Measurements from ENCODE around the gene CPTP. TPM values are rescaled to one million over a fixed set of nuclear protein-coding genes. Genes with fewer than 3 reads are reported as not detected.

CPTP gene
- total RNA-seq, 1 donor from 2014 or later, result 40.1 TPM

DNA sequence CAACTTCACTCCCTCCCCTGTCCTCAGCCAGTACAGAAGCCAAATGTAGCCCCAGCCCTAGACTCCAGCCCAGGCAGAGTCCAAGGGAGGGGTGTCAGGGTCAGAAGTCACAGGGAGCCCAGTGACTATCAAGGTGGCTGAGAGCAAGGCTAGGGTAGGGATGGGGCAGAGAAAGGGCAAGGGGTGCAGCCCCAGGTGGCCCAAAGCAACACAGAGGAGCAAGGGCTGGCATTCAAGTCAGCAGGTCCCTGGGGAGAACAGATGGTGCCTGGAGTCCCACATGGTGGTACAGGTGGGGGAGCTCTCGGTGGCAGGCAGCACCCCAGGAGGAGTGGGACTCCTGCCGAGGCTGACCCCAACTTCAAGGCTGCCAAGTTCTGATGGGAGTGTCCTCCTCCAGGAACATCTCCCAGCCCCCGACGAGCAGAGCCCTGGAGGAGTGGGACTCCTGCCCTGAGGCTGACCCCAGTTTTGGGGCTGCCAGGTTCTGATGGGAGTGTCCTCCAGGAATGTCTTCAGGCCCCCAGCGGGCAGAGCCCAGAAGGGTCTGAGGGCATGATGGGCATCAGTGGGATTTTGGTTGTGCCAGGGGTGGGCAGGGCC, 28.3 kb downstream of the CPTP start:
- no peak for DNase-seq (ENCODE audit: low read depth)

DNA sequence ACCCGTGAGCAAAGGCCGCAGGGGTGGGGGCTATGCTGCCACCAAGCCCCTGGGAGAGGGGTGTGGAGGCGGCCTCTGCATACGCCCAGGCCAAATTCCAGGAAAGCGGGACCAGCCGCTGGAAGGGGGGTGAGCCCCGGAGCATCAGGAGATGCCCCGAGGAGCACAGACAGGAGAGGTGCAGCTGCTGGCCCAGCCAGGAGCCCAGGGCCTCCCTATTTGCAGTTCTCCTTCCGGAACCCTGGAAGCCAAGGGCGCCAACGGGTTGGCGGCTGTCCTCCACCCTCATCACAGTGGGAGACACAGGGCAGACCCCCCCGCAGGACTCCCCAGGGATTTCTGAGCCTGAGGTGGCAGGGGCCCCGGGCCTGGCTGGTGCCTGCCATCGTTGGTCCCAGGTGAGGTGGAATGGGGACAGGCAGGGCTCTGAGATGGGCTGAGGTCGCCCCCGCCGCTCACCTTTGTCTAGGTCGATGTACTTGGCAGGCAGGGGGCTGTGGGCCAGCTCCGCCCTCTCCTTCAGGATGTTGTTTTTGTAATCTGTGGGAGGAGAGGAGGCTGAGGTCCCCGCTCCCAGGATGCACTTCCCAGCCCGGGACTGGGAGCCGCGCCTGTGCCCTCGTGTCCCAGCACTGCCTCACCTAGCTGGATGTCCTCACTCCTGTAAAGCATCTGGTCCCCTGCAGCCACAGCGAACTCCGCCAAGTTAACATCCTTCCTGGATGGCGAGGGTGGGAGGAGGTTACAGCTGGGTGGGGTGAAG, 29.0 kb downstream of the CPTP start:
- no peak for DNase-seq (ENCODE audit: low read depth)
- TF ChIP-seq, protein P1, sequence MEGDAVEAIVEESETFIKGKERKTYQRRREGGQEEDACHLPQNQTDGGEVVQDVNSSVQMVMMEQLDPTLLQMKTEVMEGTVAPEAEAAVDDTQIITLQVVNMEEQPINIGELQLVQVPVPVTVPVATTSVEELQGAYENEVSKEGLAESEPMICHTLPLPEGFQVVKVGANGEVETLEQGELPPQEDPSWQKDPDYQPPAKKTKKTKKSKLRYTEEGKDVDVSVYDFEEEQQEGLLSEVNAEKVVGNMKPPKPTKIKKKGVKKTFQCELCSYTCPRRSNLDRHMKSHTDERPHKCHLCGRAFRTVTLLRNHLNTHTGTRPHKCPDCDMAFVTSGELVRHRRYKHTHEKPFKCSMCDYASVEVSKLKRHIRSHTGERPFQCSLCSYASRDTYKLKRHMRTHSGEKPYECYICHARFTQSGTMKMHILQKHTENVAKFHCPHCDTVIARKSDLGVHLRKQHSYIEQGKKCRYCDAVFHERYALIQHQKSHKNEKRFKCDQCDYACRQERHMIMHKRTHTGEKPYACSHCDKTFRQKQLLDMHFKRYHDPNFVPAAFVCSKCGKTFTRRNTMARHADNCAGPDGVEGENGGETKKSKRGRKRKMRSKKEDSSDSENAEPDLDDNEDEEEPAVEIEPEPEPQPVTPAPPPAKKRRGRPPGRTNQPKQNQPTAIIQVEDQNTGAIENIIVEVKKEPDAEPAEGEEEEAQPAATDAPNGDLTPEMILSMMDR (conservative IDR thresholded peaks at IDR 0.05; ENCODE audit: low read depth, low read length), result no peak
- no peak overlapping the region for H3K4me3 ChIP-seq (ENCODE audit: low read depth, low read length)

More for the DNA sequence above, 28.3 kb downstream of the CPTP start:
- TF ChIP-seq, protein P1 (conservative IDR thresholded peaks at IDR 0.05; ENCODE audit: low read depth, low read length), result no peak
- H3K4me3 ChIP-seq (ENCODE audit: low read depth, low read length), result no peak overlapping the region

DNA sequence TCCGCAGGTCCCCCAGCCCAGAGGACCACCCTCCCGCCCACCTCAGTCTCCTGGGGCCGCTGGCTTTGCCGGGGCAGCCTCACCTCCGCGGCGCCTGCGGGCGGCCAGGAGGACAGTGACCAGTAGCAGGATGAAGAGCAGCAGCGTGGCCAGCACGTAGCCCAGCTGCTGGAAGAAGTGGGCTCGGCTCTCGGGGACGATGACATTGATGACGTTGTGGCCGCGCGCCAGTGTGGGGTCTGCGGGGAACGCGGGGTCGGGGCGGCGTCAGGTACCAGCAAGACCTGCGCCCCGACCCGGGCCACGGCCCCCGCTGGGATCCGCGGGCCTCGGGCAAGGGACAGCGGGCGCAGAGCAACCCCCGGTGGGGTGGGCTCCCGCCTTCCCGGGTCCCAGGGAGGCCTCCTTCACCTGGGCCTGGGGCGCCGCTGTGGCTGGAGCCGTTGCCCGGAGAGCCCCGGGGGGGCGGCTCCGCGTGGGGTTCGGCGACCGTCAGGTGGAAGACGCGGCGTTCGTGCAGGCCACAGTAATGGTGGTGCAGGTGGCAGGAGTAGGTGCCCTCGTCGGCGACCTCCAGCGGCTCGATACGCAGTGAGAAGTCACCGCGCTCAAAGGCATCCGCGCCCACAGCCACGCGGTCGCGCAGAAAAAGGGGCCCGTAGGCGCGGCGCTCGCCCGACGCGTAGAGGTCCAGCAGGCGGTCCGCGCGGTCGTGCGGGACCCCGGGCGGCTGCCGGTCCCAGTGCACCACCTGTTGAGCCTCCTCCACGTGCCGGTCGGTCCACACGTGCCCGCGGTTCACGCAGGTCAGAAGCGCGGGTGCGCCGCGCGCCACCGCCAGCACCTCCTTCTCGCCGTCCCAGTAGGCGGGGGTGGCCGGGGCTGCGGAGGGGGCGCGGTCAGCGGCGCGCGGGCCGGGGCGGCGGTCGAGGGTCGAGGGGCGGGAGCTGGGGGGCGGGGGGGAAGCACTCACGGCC, 30.0 kb downstream of the CPTP start:
- TF ChIP-seq, protein P1 (conservative IDR thresholded peaks at IDR 0.05; ENCODE audit: low read depth, low read length), result no peak
- DNase-seq (ENCODE audit: low read depth), result no peak
- no peak overlapping the region for H3K4me3 ChIP-seq (ENCODE audit: low read depth, low read length)

DNA sequence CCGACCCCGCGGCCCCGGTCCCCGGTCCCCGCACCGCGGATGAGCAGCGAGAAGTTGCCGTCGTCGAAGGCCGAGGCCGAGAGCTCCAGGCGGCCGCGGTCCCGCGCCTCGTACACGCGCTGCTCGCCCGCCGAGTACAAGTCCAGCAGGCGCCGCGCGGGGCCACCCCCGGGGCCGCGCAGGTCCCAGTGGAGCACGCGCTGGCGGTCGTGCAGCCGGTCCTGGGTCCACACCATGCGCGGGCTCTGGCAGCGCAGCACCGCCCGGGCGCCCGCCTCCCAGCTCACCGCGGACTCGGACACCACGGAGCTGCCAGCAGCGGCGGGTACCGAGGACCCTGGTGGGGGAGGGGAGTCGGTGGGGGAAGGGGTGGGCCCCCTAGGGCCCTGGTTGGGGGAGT, 30.8 kb downstream of the CPTP start:
- no peak for DNase-seq (ENCODE audit: low read depth)
- TF ChIP-seq, protein P1 (conservative IDR thresholded peaks at IDR 0.05; ENCODE audit: low read depth, low read length), result no peak
- peak overlapping the region; percentile 21 for H3K4me3 ChIP-seq (ENCODE audit: low read depth, low read length)

DNA sequence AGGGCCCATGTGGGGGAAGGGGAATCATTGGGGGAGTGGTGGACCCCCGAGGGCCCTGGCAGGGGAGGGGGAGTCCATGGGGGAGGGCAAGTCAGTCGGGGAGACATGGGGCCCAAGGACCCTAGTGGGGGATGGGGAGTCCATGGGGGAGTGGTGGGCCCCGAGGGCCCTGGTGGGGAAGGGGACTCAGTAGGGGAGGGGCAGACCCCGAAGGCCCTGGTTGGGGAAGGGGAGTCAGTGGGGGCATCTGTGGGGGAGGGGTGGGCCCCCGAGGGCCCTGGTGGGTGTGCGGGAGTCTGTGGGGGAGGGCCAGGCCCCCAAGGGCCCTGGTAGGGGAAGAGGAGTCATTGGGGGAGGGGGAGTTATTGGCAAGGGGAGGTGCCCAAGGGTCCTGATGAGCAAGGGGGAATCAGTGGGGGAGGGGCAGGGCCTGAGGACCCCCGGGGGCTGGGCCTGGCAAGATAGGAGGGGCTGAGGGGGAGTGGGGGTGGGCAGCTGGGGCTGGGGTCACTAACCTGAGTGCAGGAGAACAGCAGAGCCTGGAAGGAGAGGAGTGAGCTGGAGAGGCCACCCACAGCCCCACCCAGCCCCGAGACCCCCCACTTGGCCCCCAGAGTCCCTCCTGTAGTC, 31.7 kb downstream of the CPTP start:
- TF ChIP-seq, protein P1 (conservative IDR thresholded peaks at IDR 0.05; ENCODE audit: low read depth, low read length), result no peak
- no peak for DNase-seq (ENCODE audit: low read depth)
- no peak overlapping the region for H3K4me3 ChIP-seq (ENCODE audit: low read depth, low read length)

DNA sequence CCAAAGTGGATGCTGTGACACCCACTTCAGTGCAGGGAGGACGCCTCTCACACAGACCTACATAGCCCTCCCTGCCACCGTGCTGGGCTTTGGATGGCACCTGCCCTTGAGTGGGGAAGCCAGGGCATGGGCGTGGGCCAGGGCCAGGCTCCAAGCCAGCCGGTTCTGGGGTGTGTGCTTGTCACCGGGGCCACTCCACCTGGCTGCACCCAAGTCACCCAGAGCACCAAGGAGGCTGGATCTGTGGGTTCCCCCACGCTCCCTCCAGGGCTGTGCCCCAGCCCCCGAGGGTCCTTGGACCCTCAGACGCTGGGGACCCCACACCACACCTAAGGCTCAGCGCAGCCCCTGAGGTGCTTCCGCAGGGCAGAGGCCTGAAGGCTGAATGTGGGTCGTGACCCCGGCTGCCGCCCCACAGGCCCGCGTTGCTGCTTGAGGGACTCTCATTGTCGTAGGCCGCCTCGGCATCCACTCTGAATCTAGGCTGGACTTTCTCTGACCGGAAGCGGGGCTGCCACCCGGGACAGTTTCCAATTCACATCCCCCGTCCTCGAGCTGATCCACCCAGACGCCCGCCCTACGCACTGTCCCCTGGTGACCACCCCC, 32.3 kb downstream of the CPTP start:
- TF ChIP-seq, protein P1 (conservative IDR thresholded peaks at IDR 0.05; ENCODE audit: low read depth, low read length), result no peak
- no peak overlapping the region for H3K4me3 ChIP-seq (ENCODE audit: low read depth, low read length)
- no peak for DNase-seq (ENCODE audit: low read depth)

Data from epithelial cell of proximal tubule (primary cell).